H1 (cell line): ENCODE measurements around the gene DVL1. TPM values are rescaled to one million over a fixed set of nuclear protein-coding genes. Genes with fewer than 3 reads are reported as not detected.

Experiments used
- CTCF ChIA-PET: fragments of 300-600 bp; sonication (Branson Sonifier 250); formaldehyde crosslinking; loops from one replicate; lab custom pipeline; 2021; ENCODE audit not compliant: partially characterized antibody; lab: Charles Lee
- POLR2A ChIA-PET: fragments of 300-600 bp; sonication (Branson Sonifier 250); formaldehyde crosslinking; loops from one replicate; lab custom pipeline; 2021; ENCODE audit warnings: inconsistent platforms; ENCODE audit not compliant: partially characterized antibody; lab: Charles Lee
- DNase-seq, 2 experiments: peaks; one replicate each; pipeline versions ENCODE4 v3.0.0 to v3.0.0-alpha.2; 2010 to 2022; ENCODE audit warnings: low spot score in 2 of 2, low read depth in 1 of 2, mixed read lengths in 1 of 2
- FAIRE-seq: peaks from 2 replicates; lab custom pipeline; 2011; peaks lifted over from hg19 to GRCh38; lab: Jason Lieb, UNC
- H2AFZ ChIP-seq: 2 replicates; pipeline ENCODE4 v1.8.1; 2012; ENCODE audit warnings: low read length, inconsistent platforms
- H2AK5ac ChIP-seq: 2 replicates; pipeline ENCODE4 v1.6.1; 2013; ENCODE audit warnings: low read depth, low read length
- H2BK120ac ChIP-seq: replicated peaks from 2 replicates; pipeline ENCODE3; 2013; ENCODE audit warnings: low read depth, low read length, inconsistent platforms
- H2BK12ac ChIP-seq: 2 replicates; pipeline ENCODE4 v1.6.1; 2013; ENCODE audit warnings: low read depth, low read length
- H2BK15ac ChIP-seq: 2 replicates; pipeline ENCODE4 v1.6.1; 2013; ENCODE audit warnings: low read length
- H2BK20ac ChIP-seq: 2 replicates; pipeline ENCODE4 v1.6.1; 2013; ENCODE audit warnings: low read length
- H2BK5ac ChIP-seq: 2 replicates; pipeline ENCODE4 v1.6.1; 2013; ENCODE audit warnings: low read depth, low read length
- H3K14ac ChIP-seq: 2 replicates; pipeline ENCODE4 v1.6.1; 2013; ENCODE audit warnings: inconsistent platforms; ENCODE audit not compliant: insufficient read length
- H3K18ac ChIP-seq: 2 replicates; pipeline ENCODE4 v1.6.1; 2013; ENCODE audit warnings: low read length; ENCODE audit errors: extremely low read depth
- H3K23ac ChIP-seq: 2 replicates; pipeline ENCODE4 v1.6.1; 2013; ENCODE audit warnings: inconsistent platforms; ENCODE audit not compliant: insufficient read length
- H3K23me2 ChIP-seq: 2 replicates; pipeline ENCODE4 v1.6.1; 2013; ENCODE audit warnings: low read depth, low read length
- H3K27ac ChIP-seq: 2 replicates; pipeline ENCODE4 v1.6.1; 2011; ENCODE audit warnings: low read depth, low read length, inconsistent platforms
- H3K27me3 ChIP-seq, 4 experiments: replicated peaks in 1 of 4; 1 replicate in 1 of 4; 2 replicates in 3 of 4; pipeline versions ENCODE4 v1.6.1 to v1.8.1; 2011 to 2013; ENCODE audit warnings: low read length in 3 of 4, mild to moderate bottlenecking in 3 of 4, inconsistent platforms in 2 of 4, mixed read lengths in 2 of 4, moderate library complexity in 1 of 4; ENCODE audit not compliant: control insufficient read depth in 3 of 4, insufficient read depth in 3 of 4; ENCODE audit errors: extremely low read depth in 1 of 4
- H3K36me3 ChIP-seq, 4 experiments: 2 replicates each; pipeline versions ENCODE4 v1.6.1 to v1.8.1; 2011 to 2013; ENCODE audit warnings: mild to moderate bottlenecking in 4 of 4, low read length in 3 of 4, moderate library complexity in 2 of 4, control low read depth in 1 of 4, inconsistent platforms in 1 of 4; ENCODE audit not compliant: insufficient read depth in 4 of 4, control insufficient read depth in 2 of 4
- H3K4ac ChIP-seq: replicated peaks from 2 replicates; pipeline ENCODE3; 2013; ENCODE audit warnings: low read length, low read depth, mixed read lengths, inconsistent platforms; ENCODE audit not compliant: insufficient read length
- H3K4me1 ChIP-seq, 4 experiments: replicated peaks in 1 of 4; 1 replicate in 1 of 4; 2 replicates in 3 of 4; pipeline versions ENCODE4 v1.6.1 to v1.8.1; 2011 to 2013; ENCODE audit warnings: low read length in 3 of 4, inconsistent platforms in 2 of 4, mixed read lengths in 1 of 4; ENCODE audit not compliant: insufficient read depth in 4 of 4, control insufficient read depth in 3 of 4
- H3K4me2 ChIP-seq, 2 experiments: 2 replicates each; pipeline versions ENCODE4 v1.6.1 to v1.8.1; 2011 to 2013; ENCODE audit warnings: low read depth in 2 of 2, low read length in 2 of 2, control low read depth in 1 of 2, inconsistent platforms in 1 of 2, mild to moderate bottlenecking in 1 of 2; ENCODE audit not compliant: insufficient read depth in 1 of 2
- H3K4me3 ChIP-seq, 4 experiments: fragments of 200-600, 300-600 bp in 1 of 4; sonication (generic), shearing (Covaris generic), sonication (Bioruptor Twin) in 1 of 4; 2 replicates each; pipeline versions ENCODE4 v1.5.1 to v1.8.1; 2011 to 2016; ENCODE audit warnings: low read length in 4 of 4, low read depth in 3 of 4, control low read depth in 2 of 4, inconsistent platforms in 2 of 4, mild to moderate bottlenecking in 2 of 4, mixed read lengths in 1 of 4, moderate library complexity in 1 of 4; ENCODE audit not compliant: insufficient read depth in 2 of 4; ENCODE audit errors: extremely low read depth in 1 of 4
- H3K56ac ChIP-seq: replicated peaks from 2 replicates; pipeline ENCODE3; 2013; ENCODE audit warnings: low read depth, mild to moderate bottlenecking, mixed read lengths, low read length, inconsistent platforms; ENCODE audit not compliant: insufficient read length
- H3K79me1 ChIP-seq: 2 replicates; pipeline ENCODE4 v1.6.1; 2013; ENCODE audit warnings: low read depth, low read length, control low read depth
- H3K79me2 ChIP-seq, 2 experiments: 2 replicates each; pipeline versions ENCODE4 v1.6.1 to v1.8.1; 2012 to 2013; ENCODE audit warnings: low read length in 2 of 2, mild to moderate bottlenecking in 2 of 2, inconsistent platforms in 1 of 2; ENCODE audit not compliant: insufficient read depth in 2 of 2, control insufficient read depth in 1 of 2
- H3K9ac ChIP-seq, 4 experiments: replicated peaks in 1 of 4; 1 replicate in 1 of 4; 2 replicates in 3 of 4; pipeline versions ENCODE4 v1.6.1 to v1.8.1; 2011 to 2013; ENCODE audit warnings: low read depth in 3 of 4, low read length in 3 of 4, control low read depth in 2 of 4, mild to moderate bottlenecking in 2 of 4, moderate library complexity in 2 of 4, inconsistent platforms in 1 of 4; ENCODE audit errors: extremely low read depth in 1 of 4
- H3K9me3 ChIP-seq, 2 experiments: 2 replicates each; pipeline versions ENCODE4 v1.6.1 to v1.8.1; 2012 to 2013; ENCODE audit warnings: mild to moderate bottlenecking in 2 of 2, moderate library complexity in 2 of 2, control low read depth in 1 of 2, inconsistent platforms in 1 of 2, low read depth in 1 of 2, low read length in 1 of 2, mixed read lengths in 1 of 2; ENCODE audit not compliant: insufficient read depth in 2 of 2
- H4K20me1 ChIP-seq, 2 experiments: replicated peaks in 1 of 2; 2 replicates each; pipeline versions ENCODE3 to v1.8.1; 2011 to 2013; ENCODE audit warnings: inconsistent platforms in 2 of 2, low read length in 2 of 2, mild to moderate bottlenecking in 1 of 2; ENCODE audit not compliant: insufficient read depth in 2 of 2, control insufficient read depth in 1 of 2
- H4K5ac ChIP-seq: 2 replicates; pipeline ENCODE4 v1.6.1; 2013; ENCODE audit warnings: low read length, low read depth, mixed read lengths, inconsistent platforms; ENCODE audit not compliant: insufficient read length
- H4K8ac ChIP-seq: 2 replicates; pipeline ENCODE4 v1.8.0; 2013; ENCODE audit warnings: mild to moderate bottlenecking, moderate library complexity, low read length, inconsistent platforms; ENCODE audit not compliant: insufficient read depth; ENCODE audit errors: extremely low read depth
- H4K91ac ChIP-seq: replicated peaks from 2 replicates; pipeline ENCODE3; 2013; ENCODE audit warnings: low read length, mixed read lengths, inconsistent platforms; ENCODE audit not compliant: insufficient read length
- GTF2F1 ChIP-seq: IDR thresholded peaks from 2 replicates; pipeline ENCODE4 v1.6.1; 2012; ENCODE audit warnings: low read depth, low read length, improper control_type of control experiment, borderline replicate concordance
- SP1 ChIP-seq: IDR thresholded peaks from 2 replicates; pipeline ENCODE4 v1.6.1; 2011; ENCODE audit warnings: low read depth, low read length
- WGBS, 2 experiments: shearing (Covaris generic) in 1 of 2; methylation state at CpG; one replicate each; pipeline versions ENCODE4 v1.1.6 to v1.1.7; 2013 to 2015; ENCODE audit warnings: low lambda C conversion rate in 2 of 2, mixed read lengths in 2 of 2, inconsistent platforms in 1 of 2, low coverage in 1 of 2, missing lambda C conversion rate in 1 of 2; ENCODE audit not compliant: insufficient replicate concordance in 2 of 2, insufficient coverage in 1 of 2, insufficient read length in 1 of 2; ENCODE audit errors: extremely low coverage in 1 of 2, missing lambda C conversion rate in 1 of 2; 5-methylcytosine and 5-hydroxymethylcytosine counted together
- polyA plus RNA-seq, 7 experiments: library from polyadenylated mRNA; depleted of rRNA in 3 of 7; stranded (reverse) in 5 of 7; unstranded in 2 of 7; fragments of >200 nt in 5 of 7; fragments of 200-250 nt in 2 of 7; gene quantifications; 1 replicate in 5 of 7; 2 replicates in 1 of 7; 4 replicates in 1 of 7; pipeline versions ENCODE4 v1.2.1 to v1.2.3, GENCODE V29; 2011 to 2013; ENCODE audit warnings: missing spikeins in 2 of 7, mixed read lengths in 2 of 7
- total RNA-seq: library from RNA; stranded (reverse); fragmentation: NEBNext Ultra II Directional; extraction: Animal tissue kit (Norgen Biotek cat#: 25700); gene quantifications from 2 replicates; pipeline ENCODE4 v1.2.1, GENCODE V29; 2021

The DVL1 gene
- total and polyA plus RNA-seq, 2 of the 8 experiments (the other 6 are each of a cell fraction or from before 2014, with no cell fraction given), result 39.4 to 58.9 TPM

DNA sequence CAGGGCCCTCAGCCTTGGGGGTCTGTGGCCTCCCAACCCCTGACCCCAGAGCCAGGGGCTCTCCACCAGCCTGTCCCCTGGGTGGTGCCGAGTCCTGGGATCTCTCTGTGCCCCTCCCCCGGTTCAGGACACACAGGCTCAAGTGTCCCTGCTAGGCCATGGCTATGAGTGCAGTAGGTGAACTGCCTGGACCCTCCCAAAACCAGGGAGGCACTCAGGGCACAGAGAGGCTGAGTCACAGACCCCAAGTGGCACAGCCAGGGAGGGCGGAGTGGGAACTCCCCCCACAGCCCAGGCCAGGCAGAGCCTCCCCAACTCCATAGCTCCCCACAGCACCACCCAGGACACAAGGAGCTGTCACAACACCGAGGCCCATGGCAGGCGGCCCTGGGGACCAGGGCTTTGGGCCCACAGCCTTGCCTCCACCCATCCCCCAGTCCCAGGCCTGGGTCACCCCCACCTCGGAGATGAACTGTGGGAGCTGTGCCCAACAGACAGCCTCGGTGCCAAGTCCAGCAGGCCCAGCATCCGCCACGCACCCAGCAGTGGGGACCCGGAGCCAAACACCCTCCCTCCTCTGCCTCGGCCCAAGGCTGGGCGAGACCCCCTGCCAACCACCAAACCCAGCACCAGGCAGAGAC, 3.2 kb downstream of the DVL1 start:
- DNase-seq (no peak), FAIRE-seq (no peak)
- Histone ChIP-seq H3K14ac (no peak overlapping the region), H3K4ac (no peak overlapping the region), H3K79me2 (peaks cover 0 to 28% of the 10 kb centered on the region in 2 experiments; a peak in 3 of 4 replicates), H2BK5ac (no peak overlapping the region), H4K5ac (no peak overlapping the region), H3K79me1 (peaks cover 21% of the 10 kb centered on the region), H2BK15ac (no peak overlapping the region), H3K27me3 (no peaks in the 10 kb centered on the region), H3K36me3 (peaks cover 0 to 10% (median 6%) of the 10 kb centered on the region in 4 experiments; a peak in 5 of 8 replicates), H3K9me3 (peaks cover 0 to 1% of the 10 kb centered on the region in 2 experiments; a peak in 1 of 4 replicates), H2BK12ac (no peak overlapping the region), H3K18ac (no peak overlapping the region), H3K4me2 (no peak overlapping the region), H3K4me1 (peaks cover 0 to 16% (median 9%) of the 10 kb centered on the region in 4 experiments; a peak in 5 of 7 replicates), H3K27ac (no peak overlapping the region), H3K23ac (no peak overlapping the region), H2AK5ac (no peak overlapping the region), H2BK120ac (no peak overlapping the region), H3K4me3 (no peak overlapping the region), H4K8ac (peak overlapping the region; percentile 16), H3K56ac (no peak overlapping the region), H3K9ac (no peak overlapping the region), H3K23me2 (peaks cover 12% of the 10 kb centered on the region; the same call in 1 of the 2 replicates), H4K91ac (no peak overlapping the region), H4K20me1 (peaks cover 16 to 40% of the 10 kb centered on the region in 2 experiments), H2AFZ (no peak overlapping the region), H2BK20ac (no peak overlapping the region)
- CTCF ChIA-PET, result interaction anchor here (0.6 to 4.4 kb wide), 8 partner anchors 8 to 158 kb away, joined by 3 to 34 read pairs (median 4); no protein-coding TSS in a partner anchor
- TF ChIP-seq SP1, result no peak
- TF ChIP-seq GTF2F1, result no peak
- WGBS, 2 experiments, result 92% methylated on average over 12 of the region's 12 CpGs; no CpG with 5 or more reads in 1 of the 2 experiments
- POLR2A ChIA-PET, result interaction anchor here (0.9 to 3.1 kb wide), 11 partner anchors 8 to 118 kb away, joined by 3 to 12 read pairs (median 3); partner anchors contain the start of genes AURKAIP1, CCNL2 and TAS1R3
